GM13977 (cell line): Measurements from ENCODE around the gene ST3GAL5.

Source experiments
- DNase-seq: peaks from one replicate; pipeline ENCODE4 v3.0.0; 2012; ENCODE audit warnings: low spot score
- CTCF ChIP-seq: IDR thresholded peaks from 2 replicates; pipeline ENCODE4 v1.5.1; 2012; ENCODE audit warnings: mild to moderate bottlenecking, control low read depth; ENCODE audit not compliant: insufficient read depth; ENCODE audit errors: extremely low read depth, missing control alignments
- in situ Hi-C: fragments of 300-500 bp; cut with MboI; formaldehyde crosslinking; loops from one replicate; pipeline ENCODE4 v1.12.0; 2022; ENCODE audit warnings: low sequenced_read_pairs, low pct_unique_long_range_greater_than_20kb, mixed read lengths, inconsistent platforms; ENCODE audit not compliant: unreplicated experiment

ST3GAL5 gene

GRCh38 chr2:85806358-85807118, 82.3 kb downstream of the ST3GAL5 start:
- in situ Hi-C loops, result no loop called here
- no peak for TF ChIP-seq CTCF
- DNase-seq, result no peak

- TF ChIP-seq CTCF, result peak; percentile 22
- DNase-seq, result no peak
- in situ Hi-C loops, result no loop called here
These were observed 84.2 kb downstream of the ST3GAL5 start for GRCh38 chr2:85804583-85804982.

- no peak for DNase-seq
- in situ Hi-C loops, result no loop called here
- TF ChIP-seq CTCF, result no peak
These were observed 84.9 kb downstream of the ST3GAL5 start for GRCh38 chr2:85803704-85804425.

GRCh38 chr2:85802354-85803103, 86.3 kb downstream of the ST3GAL5 start:
- in situ Hi-C loops, result no loop called here

GRCh38 chr2:85801871-85802270, 86.9 kb downstream of the ST3GAL5 start:
- in situ Hi-C loops, result no loop called here
- TF ChIP-seq CTCF, result no peak
- DNase-seq, result no peak

More at GRCh38 chr2:85802354-85803103, 86.3 kb downstream of the ST3GAL5 start:
- TF ChIP-seq CTCF, result no peak
- DNase-seq, result no peak

- TF ChIP-seq CTCF, result no peak
- DNase-seq, result no peak
- in situ Hi-C loops, result no loop called here
These were observed 88.2 kb downstream of the ST3GAL5 start for GRCh38 chr2:85800586-85800985.
